Measurements from ENCODE around the gene PRPSAP1. TPM values are rescaled to one million over a fixed set of nuclear protein-coding genes. Genes with fewer than 3 reads are reported as not detected.
A peak's percentile ranks its signal among the peaks of the same experiment; 100 is the strongest.

Gene PRPSAP1
- total and polyA plus RNA-seq, 12 donors = 26.0 to 79.3 (median 43.1) TPM

DNA sequence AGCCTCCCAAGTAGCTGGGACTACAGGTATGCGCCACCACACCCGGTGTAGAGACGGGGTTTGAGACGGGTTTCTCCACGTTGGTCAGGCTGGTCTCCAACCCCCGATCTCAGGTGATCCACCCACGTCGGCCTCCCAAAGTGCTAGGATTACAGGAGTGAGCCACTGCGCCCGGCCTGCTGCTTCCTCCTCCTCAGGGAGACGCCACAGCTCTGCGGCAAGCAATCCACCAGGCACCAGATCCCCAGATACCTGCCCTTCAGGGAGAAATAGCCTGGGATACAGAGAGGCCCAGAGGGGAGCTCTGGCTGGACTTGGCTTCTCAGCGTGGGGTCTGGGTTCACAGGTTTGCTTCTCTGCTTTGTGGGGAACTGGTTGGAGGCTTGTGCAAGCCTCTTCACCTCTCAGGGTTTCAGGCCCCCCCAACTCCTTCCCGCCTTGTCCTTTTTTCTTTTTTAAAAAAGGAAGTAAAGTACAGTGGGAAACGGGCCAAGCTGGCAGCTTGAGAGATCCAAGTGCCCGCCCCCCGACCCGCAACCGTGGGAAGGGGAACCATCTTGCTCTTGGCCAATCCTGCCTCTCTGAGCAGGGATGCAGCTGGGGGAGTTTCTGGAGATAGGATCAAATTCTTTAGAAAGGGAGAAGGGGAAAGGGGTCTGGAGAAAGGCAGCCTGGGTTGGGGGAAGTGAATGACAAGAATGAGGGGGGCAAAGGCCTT lies 28.1 kb upstream of the PRPSAP1 start:
- WGBS, 4 donors = 73 to 78% (median 76%) methylated on average over 12 to 19 of the region's 19 CpGs
- Histone ChIP-seq H3K27ac (peak overlapping the region in 1 of 5 donors; percentile 51), H3K36me3 (replicated peaks in 1 of 2) (no peaks in the 10 kb centered on the region), H3K9me3 (replicated peaks in 1 of 3) (no peaks in the 10 kb centered on the region), H3K4me3 (no peak overlapping the region), H3K27me3 (no peaks in the 10 kb centered on the region), H3K4me1 (replicated peaks in 1 of 2) (peaks cover 26 to 35% of the 10 kb centered on the region in 2 donors)
- TF ChIP-seq POLR2A (IDR thresholded peaks at IDR 0.05) = no peak
- TF ChIP-seq, protein P1, sequence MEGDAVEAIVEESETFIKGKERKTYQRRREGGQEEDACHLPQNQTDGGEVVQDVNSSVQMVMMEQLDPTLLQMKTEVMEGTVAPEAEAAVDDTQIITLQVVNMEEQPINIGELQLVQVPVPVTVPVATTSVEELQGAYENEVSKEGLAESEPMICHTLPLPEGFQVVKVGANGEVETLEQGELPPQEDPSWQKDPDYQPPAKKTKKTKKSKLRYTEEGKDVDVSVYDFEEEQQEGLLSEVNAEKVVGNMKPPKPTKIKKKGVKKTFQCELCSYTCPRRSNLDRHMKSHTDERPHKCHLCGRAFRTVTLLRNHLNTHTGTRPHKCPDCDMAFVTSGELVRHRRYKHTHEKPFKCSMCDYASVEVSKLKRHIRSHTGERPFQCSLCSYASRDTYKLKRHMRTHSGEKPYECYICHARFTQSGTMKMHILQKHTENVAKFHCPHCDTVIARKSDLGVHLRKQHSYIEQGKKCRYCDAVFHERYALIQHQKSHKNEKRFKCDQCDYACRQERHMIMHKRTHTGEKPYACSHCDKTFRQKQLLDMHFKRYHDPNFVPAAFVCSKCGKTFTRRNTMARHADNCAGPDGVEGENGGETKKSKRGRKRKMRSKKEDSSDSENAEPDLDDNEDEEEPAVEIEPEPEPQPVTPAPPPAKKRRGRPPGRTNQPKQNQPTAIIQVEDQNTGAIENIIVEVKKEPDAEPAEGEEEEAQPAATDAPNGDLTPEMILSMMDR (IDR thresholded peaks at IDR 0.05) = no peak
- intact Hi-C loops (cut with DNase I) = no loop called here
- peak in 3 of 7 donors; percentile 30 to 68 (median 55) for DNase-seq

DNA sequence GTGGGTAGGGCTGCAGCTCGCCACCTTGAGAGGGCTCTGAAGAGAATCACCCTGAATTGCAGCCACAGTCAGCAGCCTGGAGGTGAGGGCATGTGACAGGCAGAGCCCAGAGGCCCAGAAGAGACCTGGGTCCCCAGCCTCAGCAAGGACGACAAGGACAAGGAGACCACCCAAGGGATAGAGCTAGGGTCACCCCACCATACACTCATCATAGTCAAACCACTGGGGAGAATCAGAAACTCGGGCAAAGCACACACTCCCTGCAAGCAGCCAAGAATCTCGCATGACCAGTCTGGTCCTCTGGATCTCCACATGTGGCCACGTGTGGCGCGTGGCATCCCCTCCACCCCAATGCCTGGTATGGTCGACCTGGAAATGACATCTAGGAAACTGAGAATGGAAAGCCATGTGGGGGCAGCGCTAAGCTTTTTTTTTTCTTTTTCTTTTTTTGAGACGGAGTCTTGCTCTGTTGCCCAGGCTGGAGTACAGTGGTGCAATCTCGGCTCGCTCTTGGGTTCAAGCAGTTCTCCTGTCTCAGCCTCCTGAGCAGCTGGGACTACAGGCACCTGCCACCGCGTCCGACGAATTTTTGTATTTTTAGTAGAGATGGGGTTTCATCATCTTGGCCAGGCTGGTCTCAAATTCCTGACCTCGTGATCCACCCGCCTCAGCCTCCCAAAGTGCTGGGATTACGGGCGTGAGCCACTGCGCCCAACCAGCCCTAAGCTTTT lies 26.1 kb upstream of the PRPSAP1 start:
- no peak for DNase-seq
- TF ChIP-seq, protein P1 (IDR thresholded peaks at IDR 0.05) = no peak
- no peak for TF ChIP-seq POLR2A (IDR thresholded peaks at IDR 0.05)
- Histone ChIP-seq H3K36me3 (replicated peaks in 1 of 2) (no peaks in the 10 kb centered on the region), H3K4me1 (replicated peaks in 1 of 2) (peaks cover 17 to 26% of the 10 kb centered on the region in 2 donors), H3K27ac (no peak overlapping the region), H3K9me3 (replicated peaks in 1 of 3) (no peaks in the 10 kb centered on the region), H3K27me3 (no peaks in the 10 kb centered on the region), H3K4me3 (no peak overlapping the region)
- intact Hi-C loops (cut with DNase I) = no loop called here
- 88 to 94% (median 90%) methylated on average over 20 to 21 of the region's 21 CpGs for WGBS, 4 donors

DNA sequence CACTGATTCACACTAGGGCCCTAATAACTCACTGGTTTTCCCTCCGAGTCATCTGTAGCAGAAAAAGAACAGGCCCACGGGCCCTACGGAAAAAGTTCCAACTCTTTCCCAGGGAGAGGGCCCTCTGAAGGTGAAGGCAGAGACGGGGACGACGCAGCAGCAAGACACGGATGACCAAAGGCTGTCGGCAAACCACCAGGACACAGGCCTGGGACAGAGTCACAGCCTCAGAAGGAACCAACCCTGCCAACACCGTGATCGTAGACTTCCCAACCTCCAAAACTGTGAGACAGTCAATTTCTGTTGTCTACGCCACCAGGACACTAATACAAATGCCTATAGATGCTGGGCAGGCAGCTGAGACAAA lies 25.5 kb upstream of the PRPSAP1 start:
- intact Hi-C loops (cut with DNase I) = no loop called here
- no peak for TF ChIP-seq POLR2A (IDR thresholded peaks at IDR 0.05)
- TF ChIP-seq, protein P1 (IDR thresholded peaks at IDR 0.05) = no peak
- no peaks in the 10 kb centered on the region for H3K27me3 ChIP-seq

DNA sequence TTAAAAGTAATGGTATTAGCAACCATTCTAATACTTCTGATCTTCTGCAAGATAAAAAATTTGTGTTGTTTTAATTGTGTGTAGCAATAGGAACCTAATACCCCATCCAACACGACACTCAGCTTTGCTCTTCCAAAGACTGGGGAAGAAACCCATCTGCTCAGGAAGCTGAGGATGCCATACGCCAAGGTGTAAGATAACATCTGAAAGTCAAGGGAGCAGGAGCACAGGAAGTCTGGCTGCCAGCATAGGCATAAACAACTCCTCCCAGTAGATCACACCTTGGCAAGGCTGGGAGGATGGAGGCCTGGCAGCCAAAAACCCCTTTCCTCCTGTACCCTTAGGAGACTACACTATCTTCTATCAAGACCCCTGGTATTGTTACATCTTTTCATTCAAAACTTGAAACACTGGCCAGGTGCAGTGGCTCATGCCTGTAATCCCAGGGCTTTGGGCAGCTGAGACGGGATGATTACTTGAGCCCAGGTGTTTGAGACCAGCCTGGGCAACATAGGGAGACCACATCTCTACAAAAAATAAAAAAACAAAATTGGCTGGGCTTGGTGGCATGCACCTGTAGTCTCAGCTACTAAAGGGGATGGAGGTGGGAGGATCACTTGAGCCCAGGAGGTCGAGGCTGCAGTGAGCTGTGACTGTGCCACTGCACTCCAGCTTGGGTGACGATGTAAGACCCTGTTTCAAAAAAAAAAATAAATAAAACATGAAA lies 25.0 kb upstream of the PRPSAP1 start:
- no peak overlapping the region for H3K27ac ChIP-seq
- H3K27me3 ChIP-seq = no peaks in the 10 kb centered on the region
- H3K4me3 ChIP-seq = no peak overlapping the region
- H3K9me3 ChIP-seq (replicated peaks in 1 of 3) = no peaks in the 10 kb centered on the region
- WGBS, 4 donors = 77 to 89% (median 88%) methylated on average over 5 of the region's 5 CpGs
- intact Hi-C loops (cut with DNase I) = no loop called here
- TF ChIP-seq, protein P1 (IDR thresholded peaks at IDR 0.05) = no peak
- TF ChIP-seq POLR2A (IDR thresholded peaks at IDR 0.05) = no peak
- H3K4me1 ChIP-seq (replicated peaks in 1 of 2) = peaks cover 10 to 19% of the 10 kb centered on the region in 2 donors
- DNase-seq = no peak
- no peaks in the 10 kb centered on the region for H3K36me3 ChIP-seq (replicated peaks in 1 of 2)

More for the DNA sequence above, 25.5 kb upstream of the PRPSAP1 start:
- DNase-seq = no peak
- 86 to 93% (median 92%) methylated on average over 11 of the region's 11 CpGs for WGBS, 4 donors
- Histone ChIP-seq H3K9me3 (replicated peaks in 1 of 3) (no peaks in the 10 kb centered on the region), H3K4me1 (replicated peaks in 1 of 2) (peaks cover 13 to 22% of the 10 kb centered on the region in 2 donors), H3K36me3 (replicated peaks in 1 of 2) (no peaks in the 10 kb centered on the region), H3K27ac (no peak overlapping the region), H3K4me3 (no peak overlapping the region)

Data from adrenal gland (tissue), 12 donors.